SU-DHL-6 (cell line): ENCODE data around the gene STARD10.

Experiments used
- H2AFZ ChIP-seq: fragments of 200-600 bp; sonication (generic); 2 replicates; pipeline ENCODE4 v1.6.1; 2014; ENCODE audit warnings: low read depth, mild to moderate bottlenecking, moderate library complexity, mixed read lengths, antibody characterized with exemption, low read length; ENCODE audit not compliant: severe bottlenecking
- H3F3A ChIP-seq: fragments of 200-600 bp; shearing (Covaris generic); 2 replicates; pipeline ENCODE4 v1.6.0; 2016; ENCODE audit warnings: antibody characterized with exemption, mild to moderate bottlenecking; ENCODE audit not compliant: insufficient read depth
- H3K27ac ChIP-seq: fragments of 200-600 bp; sonication (generic); 2 replicates; pipeline ENCODE4 v1.5.1; 2016; ENCODE audit warnings: low read depth, mild to moderate bottlenecking, low read length, moderate library complexity, mixed read lengths
- H3K27me3 ChIP-seq: fragments of 200-600 bp; sonication (generic), shearing (Covaris generic); 2 replicates; pipeline ENCODE4 v1.6.0; 2014; ENCODE audit warnings: mild to moderate bottlenecking, low read length
- H3K36me3 ChIP-seq: fragments of 200-600 bp; sonication (generic); 2 replicates; pipeline ENCODE4 v1.6.1; 2014; ENCODE audit warnings: mild to moderate bottlenecking, low read length, mixed read lengths
- H3K4me2 ChIP-seq: fragments of 300-600, 200-600 bp; shearing (Covaris generic), sonication (generic); 2 replicates; pipeline ENCODE4 v1.6.0; 2014; ENCODE audit warnings: low read length, low read depth, mild to moderate bottlenecking; ENCODE audit not compliant: poor library complexity, severe bottlenecking
- H3K4me3 ChIP-seq: fragments of 200-600 bp; sonication (generic); 2 replicates; pipeline ENCODE4 v1.5.1; 2014; ENCODE audit warnings: antibody characterized with exemption, low read length, mild to moderate bottlenecking, mixed read lengths; ENCODE audit not compliant: insufficient read depth, poor library complexity, severe bottlenecking
- H3K79me2 ChIP-seq: fragments of 200-600 bp; sonication (generic); 2 replicates; pipeline ENCODE4 v1.6.1; 2014; ENCODE audit warnings: mild to moderate bottlenecking, low read length, moderate library complexity; ENCODE audit not compliant: insufficient read depth
- H3K9ac ChIP-seq: fragments of 200-600 bp; sonication (generic); 2 replicates; pipeline ENCODE4 v1.7.0; 2014; ENCODE audit warnings: mild to moderate bottlenecking, low read length
- H3K9me2 ChIP-seq: fragments of 200-600 bp; sonication (generic); replicated peaks from 2 replicates; pipeline ENCODE4 v1.6.1; 2014; ENCODE audit warnings: low read length; ENCODE audit not compliant: insufficient read depth
- H3K9me3 ChIP-seq: fragments of 200-600 bp; sonication (generic); 2 replicates; pipeline ENCODE4 v1.6.1; 2014; ENCODE audit warnings: low read length, mixed read lengths; ENCODE audit not compliant: insufficient read depth
- H4K20me1 ChIP-seq: fragments of 200-600 bp; sonication (generic); 2 replicates; pipeline ENCODE4 v1.6.1; 2014; ENCODE audit warnings: low read depth, mild to moderate bottlenecking, antibody characterized with exemption, low read length, moderate library complexity, mixed read lengths
- CTCF ChIP-seq: fragments of 200-600 bp; sonication (generic); IDR thresholded peaks from one replicate; pipeline ENCODE4 v1.5.1; 2017; ENCODE audit warnings: antibody characterized with exemption, mild to moderate bottlenecking, low read length, moderate library complexity; ENCODE audit not compliant: insufficient read depth, poor library complexity, severe bottlenecking
- EZH2phosphoT487 ChIP-seq: fragments of 200-600 bp; sonication (generic), shearing (Covaris generic); conservative IDR thresholded peaks from 2 replicates; pipeline ENCODE4 v1.6.1; 2018; ENCODE audit warnings: mild to moderate bottlenecking, antibody characterized with exemption, low read length, moderate library complexity, mixed read lengths

STARD10 gene

DNA sequence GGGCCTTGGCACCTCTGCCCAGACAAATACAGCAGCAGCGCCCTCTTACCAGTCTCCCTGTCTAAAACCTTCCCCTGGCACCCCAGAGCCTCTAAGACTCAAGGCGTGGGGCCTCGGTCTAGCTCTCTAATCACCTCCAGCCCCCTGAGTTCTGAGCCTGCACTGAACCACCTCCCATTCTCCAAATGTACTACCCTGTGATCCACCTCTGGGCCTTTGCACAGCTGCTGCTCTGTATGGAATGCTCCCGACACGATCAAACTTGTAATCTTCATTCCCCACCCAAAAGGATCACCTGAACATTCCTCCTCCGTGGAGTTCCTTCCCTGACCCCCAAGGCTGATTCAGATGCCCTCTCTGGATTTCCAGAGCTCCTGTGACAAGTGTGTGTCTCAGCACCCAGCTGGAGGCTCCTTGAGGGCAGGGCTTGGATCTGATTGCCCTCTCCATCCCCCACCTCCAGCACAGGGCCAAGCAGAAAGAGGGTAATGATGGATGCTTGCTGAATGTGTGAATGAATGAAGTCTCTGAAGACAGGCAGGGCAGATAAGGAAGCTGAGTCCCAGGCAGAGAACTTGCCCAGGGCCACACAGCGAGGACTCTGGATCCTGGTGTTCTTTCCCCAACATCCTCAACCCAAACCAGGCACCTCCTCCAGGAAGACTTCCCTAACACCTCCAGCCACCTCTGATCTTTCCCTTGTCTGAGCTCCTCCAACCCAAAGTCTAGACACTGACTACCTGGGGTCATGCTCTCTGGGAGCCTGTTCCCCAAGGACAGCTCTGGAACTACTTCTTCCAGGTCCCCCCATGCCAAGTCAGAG lies 18.3 kb downstream of the STARD10 start:
- no peak overlapping the region for H3K4me3 ChIP-seq
- no peaks in the 10 kb centered on the region for H3K9me3 ChIP-seq
- H2AFZ ChIP-seq = no peak overlapping the region
- H3K79me2 ChIP-seq = no peaks in the 10 kb centered on the region
- H4K20me1 ChIP-seq = no peaks in the 10 kb centered on the region
- H3K36me3 ChIP-seq = no peaks in the 10 kb centered on the region
- no peak overlapping the region for H3K9ac ChIP-seq
- TF ChIP-seq EZH2phosphoT487 (no peak), CTCF (no peak)
- no peaks in the 10 kb centered on the region for H3K9me2 ChIP-seq
- H3K27me3 ChIP-seq = no peaks in the 10 kb centered on the region
- no peak overlapping the region for H3K27ac ChIP-seq
- no peak overlapping the region for H3K4me2 ChIP-seq
- H3F3A ChIP-seq = no peaks in the 10 kb centered on the region

DNA sequence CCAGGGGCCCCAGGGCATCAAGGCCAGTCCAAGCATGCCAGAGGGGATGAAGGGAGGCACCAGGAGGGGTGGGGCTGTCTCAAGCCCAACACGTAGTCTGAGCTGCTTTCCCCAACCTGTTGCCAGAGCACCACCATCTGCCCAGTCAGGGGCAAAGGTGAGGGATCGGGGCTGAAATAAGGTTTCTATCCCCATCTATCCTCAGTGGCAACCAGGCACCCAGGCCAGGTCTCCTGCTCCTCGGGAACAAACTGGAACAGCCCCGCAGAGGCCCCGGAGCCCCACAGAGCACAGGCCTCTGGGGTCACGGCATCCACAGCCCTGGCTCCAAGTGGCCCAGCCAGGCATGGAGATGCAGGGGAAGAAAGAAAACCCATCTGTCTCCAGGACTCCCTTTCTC lies 19.3 kb downstream of the STARD10 start:
- no peaks in the 10 kb centered on the region for H3F3A ChIP-seq
- no peaks in the 10 kb centered on the region for H3K79me2 ChIP-seq
- no peaks in the 10 kb centered on the region for H3K27me3 ChIP-seq
- no peaks in the 10 kb centered on the region for H3K9me2 ChIP-seq
- H2AFZ ChIP-seq = no peak overlapping the region
- no peak for TF ChIP-seq EZH2phosphoT487
- no peak for TF ChIP-seq CTCF
- no peak overlapping the region for H3K9ac ChIP-seq
- H3K27ac ChIP-seq = no peak overlapping the region
- H3K36me3 ChIP-seq = no peaks in the 10 kb centered on the region
- no peaks in the 10 kb centered on the region for H4K20me1 ChIP-seq
- no peak overlapping the region for H3K4me2 ChIP-seq
- no peaks in the 10 kb centered on the region for H3K9me3 ChIP-seq
- no peak overlapping the region for H3K4me3 ChIP-seq

- Histone ChIP-seq H3K27ac (no peak overlapping the region), H3K4me2 (no peak overlapping the region), H3K27me3 (no peaks in the 10 kb centered on the region), H3K9me3 (no peaks in the 10 kb centered on the region), H3K79me2 (no peaks in the 10 kb centered on the region), H2AFZ (no peak overlapping the region), H3K4me3 (no peak overlapping the region), H3F3A (no peaks in the 10 kb centered on the region), H4K20me1 (no peaks in the 10 kb centered on the region), H3K36me3 (no peaks in the 10 kb centered on the region), H3K9me2 (no peaks in the 10 kb centered on the region), H3K9ac (no peak overlapping the region)
- TF ChIP-seq EZH2phosphoT487 (no peak), CTCF (no peak)
Observed at GRCh38 chr11:72773696-72774095, 20.2 kb downstream of the STARD10 start.
